GM12873 (cell line): ENCODE data around the gene GALNT18.

Source experiments
- TF ChIP-seq, protein P1 (sequence below): IDR thresholded peaks from 2 replicates; pipeline ENCODE4 v1.5.1; 2012; ENCODE audit warnings: low read depth, mild to moderate bottlenecking, moderate library complexity, low read length, control low read depth; ENCODE audit not compliant: insufficient read depth; ENCODE audit errors: missing control alignments

GALNT18 gene

DNA sequence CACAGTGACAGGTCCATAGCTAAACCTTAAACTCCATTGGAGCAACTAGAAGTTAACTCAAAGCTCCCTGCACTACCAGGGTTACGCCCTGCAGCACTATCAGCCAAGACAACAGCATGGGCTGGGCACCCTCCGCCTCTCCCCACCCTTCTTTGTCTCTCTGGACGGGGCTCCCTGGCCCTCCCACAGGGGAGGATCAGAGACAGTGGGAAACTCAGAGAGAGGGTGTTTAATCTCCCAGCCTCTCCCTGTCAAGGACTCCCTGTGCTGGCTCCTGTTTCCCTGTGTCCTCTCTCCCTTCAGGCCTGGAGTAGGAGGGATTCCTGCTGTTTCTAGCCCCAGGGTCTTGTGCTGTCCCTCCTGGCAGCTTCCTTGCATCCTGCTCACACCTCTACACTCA lies 211.9 kb downstream of the GALNT18 start:
- TF ChIP-seq, protein P1, sequence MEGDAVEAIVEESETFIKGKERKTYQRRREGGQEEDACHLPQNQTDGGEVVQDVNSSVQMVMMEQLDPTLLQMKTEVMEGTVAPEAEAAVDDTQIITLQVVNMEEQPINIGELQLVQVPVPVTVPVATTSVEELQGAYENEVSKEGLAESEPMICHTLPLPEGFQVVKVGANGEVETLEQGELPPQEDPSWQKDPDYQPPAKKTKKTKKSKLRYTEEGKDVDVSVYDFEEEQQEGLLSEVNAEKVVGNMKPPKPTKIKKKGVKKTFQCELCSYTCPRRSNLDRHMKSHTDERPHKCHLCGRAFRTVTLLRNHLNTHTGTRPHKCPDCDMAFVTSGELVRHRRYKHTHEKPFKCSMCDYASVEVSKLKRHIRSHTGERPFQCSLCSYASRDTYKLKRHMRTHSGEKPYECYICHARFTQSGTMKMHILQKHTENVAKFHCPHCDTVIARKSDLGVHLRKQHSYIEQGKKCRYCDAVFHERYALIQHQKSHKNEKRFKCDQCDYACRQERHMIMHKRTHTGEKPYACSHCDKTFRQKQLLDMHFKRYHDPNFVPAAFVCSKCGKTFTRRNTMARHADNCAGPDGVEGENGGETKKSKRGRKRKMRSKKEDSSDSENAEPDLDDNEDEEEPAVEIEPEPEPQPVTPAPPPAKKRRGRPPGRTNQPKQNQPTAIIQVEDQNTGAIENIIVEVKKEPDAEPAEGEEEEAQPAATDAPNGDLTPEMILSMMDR = no peak

DNA sequence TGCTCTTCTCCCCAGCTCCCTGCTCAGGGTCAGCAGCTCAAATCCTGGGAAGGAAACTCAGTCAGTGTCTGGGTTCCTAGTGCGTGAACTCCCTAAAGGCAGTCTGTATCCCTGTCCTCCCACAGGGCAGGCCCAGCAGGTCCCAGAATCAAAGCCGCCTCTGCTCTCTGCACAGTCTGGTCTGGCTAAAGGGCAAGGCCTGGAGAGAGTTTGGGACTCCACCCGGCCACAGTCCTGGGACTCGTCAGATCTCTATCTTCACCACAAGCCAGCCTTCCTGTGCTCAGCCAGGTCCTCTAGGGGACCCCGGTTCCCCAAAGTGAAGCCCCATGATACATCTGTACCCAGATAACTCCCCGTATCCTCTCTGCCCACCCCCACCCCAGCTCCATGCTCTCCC lies 212.6 kb downstream of the GALNT18 start:
- TF ChIP-seq, protein P1 = no peak

DNA sequence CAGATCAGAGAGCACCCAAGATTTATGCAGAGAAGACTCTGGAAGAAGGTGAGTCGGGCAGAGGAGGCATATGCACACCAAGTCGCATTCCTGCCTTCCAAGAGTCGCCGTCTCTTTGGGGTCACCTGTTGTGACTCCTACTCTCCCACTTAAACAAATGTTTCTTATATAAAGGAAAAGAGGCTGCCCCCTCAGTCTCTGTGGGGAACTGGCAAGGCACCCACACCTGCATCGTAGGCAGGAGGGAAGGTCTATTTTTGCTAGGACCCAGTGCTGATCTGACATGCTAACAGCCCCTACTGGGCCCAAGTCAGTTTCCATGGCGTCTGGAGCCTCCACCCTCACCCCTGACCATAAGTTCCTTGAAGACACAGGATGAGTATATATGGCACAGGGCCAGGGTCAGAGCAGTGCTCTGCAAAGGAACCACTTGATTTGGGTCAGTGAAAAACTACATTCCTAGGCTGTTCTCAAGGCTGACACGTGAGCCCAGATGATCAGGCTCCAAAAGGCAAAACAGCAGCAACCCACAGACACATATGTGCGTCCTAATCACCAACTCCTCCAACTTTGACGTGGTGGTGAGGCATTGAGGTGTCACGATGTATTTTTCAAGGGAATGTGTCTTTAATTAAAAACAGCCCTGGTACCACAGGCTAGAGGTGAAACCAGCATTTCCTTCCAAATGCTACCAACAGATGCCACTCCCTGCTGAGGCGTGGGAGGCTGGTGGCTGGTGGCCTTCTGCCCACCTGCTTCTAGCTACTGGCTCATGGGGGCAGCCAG lies 213.2 kb downstream of the GALNT18 start:
- TF ChIP-seq, protein P1 = no peak

DNA sequence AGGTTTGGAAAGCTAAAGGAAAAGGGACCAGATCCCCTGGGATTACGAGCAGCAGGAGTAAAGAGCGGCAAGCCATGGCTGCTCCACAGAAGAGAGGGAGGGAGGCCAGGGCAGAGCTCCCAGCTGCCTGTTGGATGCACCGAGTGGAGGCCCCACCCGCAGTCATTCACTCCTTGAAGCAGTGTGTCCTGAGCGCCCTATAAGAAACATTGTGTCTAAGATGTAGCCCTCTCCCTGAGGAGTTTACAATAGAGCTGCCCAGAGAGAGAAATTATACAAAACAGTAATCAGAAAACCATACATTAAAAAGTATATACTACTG lies 214.1 kb downstream of the GALNT18 start:
- TF ChIP-seq, protein P1 = no peak

DNA sequence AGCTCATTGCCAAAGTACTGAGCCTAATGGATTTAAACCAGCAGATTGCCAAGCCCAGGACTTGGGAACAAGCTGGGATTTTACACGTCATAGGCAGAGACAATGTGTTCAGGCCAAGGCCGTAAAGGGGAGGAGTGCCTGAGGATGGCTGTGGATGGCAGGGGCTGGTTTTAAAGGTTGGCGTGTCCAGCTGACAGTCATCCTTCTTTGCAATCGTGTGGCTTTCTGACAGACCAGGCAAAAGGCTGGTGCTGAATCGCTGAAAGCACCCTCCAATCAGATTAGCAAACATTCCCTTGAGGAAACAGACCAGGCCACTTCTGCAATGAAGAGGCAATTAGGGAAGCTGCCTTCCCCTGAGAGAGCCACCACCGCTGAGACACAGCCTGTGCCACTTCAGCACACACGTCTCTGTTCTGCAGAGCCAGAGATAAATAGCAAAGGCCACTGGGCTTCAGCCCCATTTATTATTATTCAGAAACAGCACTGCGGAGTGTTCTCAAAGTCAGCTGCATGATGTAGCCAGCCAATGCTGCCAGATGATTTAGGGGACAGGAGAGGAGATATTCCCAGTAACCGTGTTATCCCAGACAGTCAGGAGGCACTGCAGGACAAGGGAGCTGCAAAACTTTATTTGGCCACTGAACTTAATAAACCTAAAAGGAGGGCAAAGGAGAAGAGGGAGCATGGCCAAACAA lies 214.6 kb downstream of the GALNT18 start:
- TF ChIP-seq, protein P1 = no peak

DNA sequence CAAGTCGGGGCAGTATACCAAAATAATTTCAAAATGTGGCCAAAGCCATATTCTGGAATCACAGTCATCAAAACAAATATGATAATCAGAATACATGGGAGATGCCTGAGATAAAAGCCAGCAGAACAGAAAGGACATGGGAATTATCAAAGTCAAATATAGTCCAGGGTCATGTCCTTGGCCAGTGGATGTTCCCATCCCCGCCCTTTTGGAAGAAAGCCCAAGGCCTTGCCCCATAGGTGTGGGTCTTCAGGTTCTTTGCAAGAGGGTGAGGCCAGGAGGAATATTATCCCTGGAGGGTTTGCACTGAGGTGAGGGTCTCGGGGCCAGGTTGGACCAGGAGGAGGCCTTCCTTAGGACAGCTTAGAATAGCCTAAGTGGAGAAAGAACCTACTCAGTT lies 215.2 kb downstream of the GALNT18 start:
- TF ChIP-seq, protein P1 = no peak
